Measurements from ENCODE around the gene SCGN.
"Not testable (repeated sequence)": the region's sequence is repeated elsewhere in the genome, so short reads cannot be mapped to it uniquely, and the experiment has no call there.

Gene SCGN

GRCh38 chr6:25732468-25733198, 80.6 kb downstream of the SCGN start:
- DNase-seq, result no peak

GRCh38 chr6:25735261-25735660, 83.2 kb downstream of the SCGN start:
- no peak for DNase-seq

- no peak for DNase-seq
Observed at GRCh38 chr6:25743868-25744267, 91.9 kb downstream of the SCGN start.

GRCh38 chr6:25745836-25746235, 93.8 kb downstream of the SCGN start:
- no peak for DNase-seq

- DNase-seq, result no peak
Observed at GRCh38 chr6:25746968-25747367, 95.0 kb downstream of the SCGN start.

DNA sequence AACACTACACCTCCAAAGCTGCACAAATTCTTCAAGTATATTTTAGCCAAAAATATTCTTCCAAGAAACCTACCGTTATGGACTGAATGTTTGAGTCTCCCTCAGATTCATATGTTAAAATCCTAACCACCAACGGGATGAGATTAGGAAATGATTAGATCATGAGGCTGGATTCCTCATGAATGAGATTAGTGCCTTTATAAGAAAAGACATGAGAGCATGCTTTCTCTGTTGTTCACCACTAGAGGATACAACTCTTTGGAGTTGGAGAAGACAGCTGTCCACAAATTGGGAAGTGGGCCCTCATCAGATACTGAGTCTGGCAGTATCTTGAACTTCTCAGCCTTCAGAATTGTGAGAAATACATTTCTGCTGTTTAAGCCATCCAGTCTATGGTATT, 95.5 kb downstream of the SCGN start:
- DNase-seq, result no peak

- DNase-seq, result no peak
Observed at GRCh38 chr6:25748049-25748448, 96.0 kb downstream of the SCGN start.

DNA sequence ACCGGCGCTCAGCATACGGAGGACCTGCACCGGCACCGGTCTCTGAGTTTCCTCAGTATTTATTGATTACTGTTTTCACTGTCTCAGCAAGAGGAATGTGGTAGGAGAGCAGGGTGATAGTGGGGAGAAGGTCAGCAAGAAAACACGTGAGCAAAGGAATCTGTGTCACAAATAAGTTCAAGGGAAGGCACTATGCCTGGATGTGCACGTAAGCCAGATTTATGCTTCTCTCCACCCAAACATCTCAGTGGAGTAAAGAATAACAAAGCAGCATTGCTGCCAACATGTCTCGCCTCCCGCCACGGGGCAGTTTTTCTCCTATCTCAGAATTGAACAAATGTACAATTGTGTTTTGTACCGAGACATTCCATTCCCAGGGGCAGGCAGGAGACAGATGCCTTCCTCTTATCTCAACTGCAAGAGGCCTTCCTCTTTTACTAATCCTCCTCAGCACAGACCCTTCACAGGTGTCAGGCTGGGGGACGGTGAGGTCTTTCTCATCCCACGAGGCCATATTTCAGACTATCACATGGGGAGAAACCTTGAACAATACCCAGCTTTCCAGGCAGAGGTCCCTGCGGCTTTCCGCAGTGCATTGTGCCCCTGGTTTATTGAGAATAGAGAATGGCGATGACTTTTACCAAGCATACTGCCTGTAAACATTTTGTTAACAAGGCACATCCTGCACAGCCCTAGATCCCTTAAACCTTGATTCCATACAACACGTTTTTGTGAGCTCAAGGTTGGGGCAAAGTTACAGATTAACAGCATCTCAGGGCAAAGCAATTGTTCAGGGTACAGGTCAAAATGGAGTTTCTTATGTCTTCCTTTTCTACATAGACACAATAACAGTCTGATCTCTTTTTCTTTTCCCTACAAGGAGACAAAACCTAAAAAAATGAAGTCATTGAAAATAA, 96.8 kb downstream of the SCGN start:
- DNase-seq, result not testable (repeated sequence)

DNA sequence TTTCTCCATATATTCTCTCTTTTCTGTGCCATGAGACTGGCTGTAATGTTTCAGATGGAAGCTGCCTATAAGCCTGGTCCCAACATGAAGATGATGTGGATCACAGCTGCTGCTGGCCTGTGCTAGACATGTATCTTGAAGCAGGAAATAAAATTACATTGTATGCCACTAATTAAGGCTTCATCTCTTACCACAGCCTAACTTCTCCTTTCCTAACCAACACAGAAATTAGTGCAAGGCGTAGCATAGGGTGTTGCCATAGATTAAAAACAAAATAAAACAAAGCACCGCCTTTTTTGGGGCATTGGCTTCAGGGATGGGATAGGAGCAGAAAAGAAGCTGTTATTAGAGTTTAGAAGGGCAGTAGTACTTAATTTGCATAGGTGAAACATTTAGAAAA, 97.8 kb downstream of the SCGN start:
- DNase-seq, result no peak

DNA sequence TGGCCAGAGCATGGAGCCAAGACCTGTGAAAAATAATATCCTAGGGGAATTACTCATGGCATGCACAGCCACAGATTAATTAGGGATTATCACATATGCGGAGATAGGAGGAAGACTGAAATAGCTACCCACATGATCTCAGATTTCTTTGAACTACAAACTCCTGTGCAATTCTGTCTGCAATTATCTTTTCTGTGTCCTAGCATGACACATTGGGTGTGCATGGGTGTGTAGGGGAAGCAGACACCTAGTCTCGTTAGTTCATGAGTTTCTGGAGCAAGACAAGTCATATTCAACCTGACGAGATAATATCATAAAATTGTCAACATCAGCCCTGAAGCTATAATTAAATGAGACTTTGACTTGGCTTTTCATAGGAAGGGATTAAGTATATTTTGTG, 98.9 kb downstream of the SCGN start:
- DNase-seq, result no peak
